SU-DHL-6 (cell line): Measurements from ENCODE around the gene PRTG.

Source experiments
- EZH2phosphoT487 ChIP-seq: fragments of 200-600 bp; sonication (generic), shearing (Covaris generic); conservative IDR thresholded peaks from 2 replicates; pipeline ENCODE4 v1.6.1; 2018; ENCODE audit warnings: mild to moderate bottlenecking, antibody characterized with exemption, low read length, moderate library complexity, mixed read lengths
- TF ChIP-seq, protein P1 (sequence below): fragments of 200-600 bp; sonication (generic); IDR thresholded peaks from one replicate; pipeline ENCODE4 v1.5.1; 2017; ENCODE audit warnings: antibody characterized with exemption, mild to moderate bottlenecking, low read length, moderate library complexity; ENCODE audit not compliant: insufficient read depth, poor library complexity, severe bottlenecking

DNA sequence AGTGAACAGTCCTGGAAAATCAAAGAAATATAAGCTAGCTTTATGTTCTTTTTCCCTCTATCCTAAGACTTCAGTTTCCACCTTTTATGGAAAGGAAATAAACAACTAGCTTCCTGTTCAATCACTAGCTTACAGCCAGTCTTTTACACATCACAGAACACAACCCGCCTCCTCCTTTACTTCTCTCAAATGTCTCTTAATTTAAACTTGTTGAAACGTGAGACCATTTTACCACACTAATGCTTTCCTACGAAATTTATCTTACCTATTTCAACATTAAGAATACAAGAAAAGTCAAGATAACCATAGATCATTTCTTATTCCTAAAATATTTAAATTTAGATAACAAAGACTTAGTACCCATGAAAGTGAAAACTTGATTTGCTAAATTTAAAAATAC is 6.2 kb downstream of the PRTG start:
- TF ChIP-seq, protein P1, sequence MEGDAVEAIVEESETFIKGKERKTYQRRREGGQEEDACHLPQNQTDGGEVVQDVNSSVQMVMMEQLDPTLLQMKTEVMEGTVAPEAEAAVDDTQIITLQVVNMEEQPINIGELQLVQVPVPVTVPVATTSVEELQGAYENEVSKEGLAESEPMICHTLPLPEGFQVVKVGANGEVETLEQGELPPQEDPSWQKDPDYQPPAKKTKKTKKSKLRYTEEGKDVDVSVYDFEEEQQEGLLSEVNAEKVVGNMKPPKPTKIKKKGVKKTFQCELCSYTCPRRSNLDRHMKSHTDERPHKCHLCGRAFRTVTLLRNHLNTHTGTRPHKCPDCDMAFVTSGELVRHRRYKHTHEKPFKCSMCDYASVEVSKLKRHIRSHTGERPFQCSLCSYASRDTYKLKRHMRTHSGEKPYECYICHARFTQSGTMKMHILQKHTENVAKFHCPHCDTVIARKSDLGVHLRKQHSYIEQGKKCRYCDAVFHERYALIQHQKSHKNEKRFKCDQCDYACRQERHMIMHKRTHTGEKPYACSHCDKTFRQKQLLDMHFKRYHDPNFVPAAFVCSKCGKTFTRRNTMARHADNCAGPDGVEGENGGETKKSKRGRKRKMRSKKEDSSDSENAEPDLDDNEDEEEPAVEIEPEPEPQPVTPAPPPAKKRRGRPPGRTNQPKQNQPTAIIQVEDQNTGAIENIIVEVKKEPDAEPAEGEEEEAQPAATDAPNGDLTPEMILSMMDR: no peak
- TF ChIP-seq EZH2phosphoT487: no peak
